ENCODE measurements around the gene ZNF195.

ZNF195 gene

DNA sequence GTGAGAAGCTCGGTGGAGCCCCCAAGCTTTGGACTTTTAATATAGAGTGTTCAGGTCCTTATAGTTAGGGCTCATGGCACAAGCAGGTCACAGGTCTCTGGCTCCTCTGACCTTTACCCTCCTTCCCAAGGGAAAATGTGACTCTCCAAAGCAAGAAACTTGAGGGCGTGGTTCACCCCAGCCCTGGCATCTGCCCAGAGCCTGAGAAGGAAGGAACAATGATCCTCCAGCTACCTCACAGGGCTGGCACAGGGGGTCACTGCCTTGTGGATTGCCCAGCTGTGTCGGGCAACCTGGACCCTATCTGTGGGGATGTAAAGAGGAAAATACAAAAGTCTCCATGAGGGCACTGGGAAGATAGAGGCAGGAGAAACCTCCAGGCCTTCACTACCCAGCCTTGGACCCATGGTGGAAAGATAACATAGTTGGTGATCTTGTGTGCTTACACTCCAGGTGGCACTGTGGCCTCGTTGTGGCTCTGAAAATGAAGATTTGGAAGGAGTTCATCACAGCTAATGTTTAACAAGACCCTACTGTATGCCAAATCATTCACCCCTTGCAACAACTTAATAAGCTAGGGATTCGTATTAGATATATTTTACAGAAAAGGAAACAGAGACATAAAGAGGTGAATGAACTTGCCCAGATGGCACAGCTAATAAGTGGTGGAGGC lies 3.8 kb upstream of the ZNF195 start (continued):
- TF ChIP-seq ZNF19 (tag by site-specific recombination; IDR thresholded peaks at IDR 0.05; ENCODE audit: low read depth) (no peak), RBAK (tag by site-specific recombination; IDR thresholded peaks at IDR 0.05) (no peak)
- TF ChIP-seq, protein P1, sequence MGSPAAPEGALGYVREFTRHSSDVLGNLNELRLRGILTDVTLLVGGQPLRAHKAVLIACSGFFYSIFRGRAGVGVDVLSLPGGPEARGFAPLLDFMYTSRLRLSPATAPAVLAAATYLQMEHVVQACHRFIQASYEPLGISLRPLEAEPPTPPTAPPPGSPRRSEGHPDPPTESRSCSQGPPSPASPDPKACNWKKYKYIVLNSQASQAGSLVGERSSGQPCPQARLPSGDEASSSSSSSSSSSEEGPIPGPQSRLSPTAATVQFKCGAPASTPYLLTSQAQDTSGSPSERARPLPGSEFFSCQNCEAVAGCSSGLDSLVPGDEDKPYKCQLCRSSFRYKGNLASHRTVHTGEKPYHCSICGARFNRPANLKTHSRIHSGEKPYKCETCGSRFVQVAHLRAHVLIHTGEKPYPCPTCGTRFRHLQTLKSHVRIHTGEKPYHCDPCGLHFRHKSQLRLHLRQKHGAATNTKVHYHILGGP (tag by site-specific recombination; IDR thresholded peaks at IDR 0.05), result no peak

DNA sequence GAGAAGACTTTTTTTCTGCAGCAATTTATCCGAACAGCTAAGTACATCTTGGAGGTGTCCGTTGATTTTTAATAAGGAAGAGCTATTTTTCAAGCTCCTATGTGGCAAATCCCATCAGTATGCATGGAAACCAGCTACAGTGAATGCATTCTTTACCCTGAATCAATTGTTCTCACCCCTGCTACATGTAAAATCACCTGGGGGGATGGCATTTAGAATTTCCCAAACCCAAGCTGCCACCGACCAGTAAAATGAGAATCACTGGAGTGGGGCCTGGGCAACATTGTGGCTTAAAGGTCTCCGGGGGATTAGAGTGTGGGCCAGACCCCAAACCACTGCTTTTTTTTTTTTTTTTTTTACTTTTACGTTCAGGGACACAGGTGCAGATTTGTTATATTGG lies 2.8 kb upstream of the ZNF195 start:
- POLR2A ChIA-PET, result no interaction called here
- TF ChIP-seq, protein P2, sequence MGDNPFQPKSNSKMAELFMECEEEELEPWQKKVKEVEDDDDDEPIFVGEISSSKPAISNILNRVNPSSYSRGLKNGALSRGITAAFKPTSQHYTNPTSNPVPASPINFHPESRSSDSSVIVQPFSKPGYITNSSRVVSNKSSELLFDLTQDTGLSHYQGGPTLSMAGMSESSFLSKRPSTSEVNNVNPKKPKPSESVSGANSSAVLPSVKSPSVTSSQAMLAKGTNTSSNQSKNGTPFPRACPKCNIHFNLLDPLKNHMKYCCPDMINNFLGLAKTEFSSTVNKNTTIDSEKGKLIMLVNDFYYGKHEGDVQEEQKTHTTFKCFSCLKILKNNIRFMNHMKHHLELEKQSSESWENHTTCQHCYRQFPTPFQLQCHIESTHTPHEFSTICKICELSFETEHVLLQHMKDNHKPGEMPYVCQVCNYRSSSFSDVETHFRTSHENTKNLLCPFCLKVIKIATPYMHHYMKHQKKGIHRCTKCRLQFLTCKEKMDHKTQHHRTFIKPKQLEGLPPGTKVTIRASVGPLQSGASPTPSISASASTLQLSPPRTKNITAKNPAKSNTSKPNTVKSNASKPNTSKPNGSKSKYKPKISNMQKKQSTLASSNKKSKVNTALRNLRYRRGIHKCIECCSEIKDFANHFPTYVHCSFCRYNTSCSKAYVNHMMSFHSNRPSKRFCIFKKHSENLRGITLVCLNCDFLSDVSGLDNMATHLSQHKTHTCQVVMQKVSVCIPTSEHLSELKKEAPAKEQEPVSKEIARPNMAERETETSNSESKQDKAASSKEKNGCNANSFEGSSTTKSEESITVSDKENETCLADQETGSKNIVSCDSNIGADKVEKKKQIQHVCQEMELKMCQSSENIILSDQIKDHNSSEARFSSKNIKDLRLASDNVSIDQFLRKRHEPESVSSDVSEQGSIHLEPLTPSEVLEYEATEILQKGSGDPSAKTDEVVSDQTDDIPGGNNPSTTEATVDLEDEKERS (tag by site-specific recombination; IDR thresholded peaks at IDR 0.05), result no peak
- TF ChIP-seq, protein P3, sequence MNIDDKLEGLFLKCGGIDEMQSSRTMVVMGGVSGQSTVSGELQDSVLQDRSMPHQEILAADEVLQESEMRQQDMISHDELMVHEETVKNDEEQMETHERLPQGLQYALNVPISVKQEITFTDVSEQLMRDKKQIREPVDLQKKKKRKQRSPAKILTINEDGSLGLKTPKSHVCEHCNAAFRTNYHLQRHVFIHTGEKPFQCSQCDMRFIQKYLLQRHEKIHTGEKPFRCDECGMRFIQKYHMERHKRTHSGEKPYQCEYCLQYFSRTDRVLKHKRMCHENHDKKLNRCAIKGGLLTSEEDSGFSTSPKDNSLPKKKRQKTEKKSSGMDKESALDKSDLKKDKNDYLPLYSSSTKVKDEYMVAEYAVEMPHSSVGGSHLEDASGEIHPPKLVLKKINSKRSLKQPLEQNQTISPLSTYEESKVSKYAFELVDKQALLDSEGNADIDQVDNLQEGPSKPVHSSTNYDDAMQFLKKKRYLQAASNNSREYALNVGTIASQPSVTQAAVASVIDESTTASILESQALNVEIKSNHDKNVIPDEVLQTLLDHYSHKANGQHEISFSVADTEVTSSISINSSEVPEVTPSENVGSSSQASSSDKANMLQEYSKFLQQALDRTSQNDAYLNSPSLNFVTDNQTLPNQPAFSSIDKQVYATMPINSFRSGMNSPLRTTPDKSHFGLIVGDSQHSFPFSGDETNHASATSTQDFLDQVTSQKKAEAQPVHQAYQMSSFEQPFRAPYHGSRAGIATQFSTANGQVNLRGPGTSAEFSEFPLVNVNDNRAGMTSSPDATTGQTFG (tag by site-specific recombination; IDR thresholded peaks at IDR 0.05; ENCODE audit: borderline replicate concordance), result no peak
- Histone ChIP-seq H3K4me1 (ENCODE audit: control insufficient read depth, insufficient read depth, low read length) (no peaks in the 10 kb centered on the region), H3K4me3 (ENCODE audit: low read depth, low read length) (no peak overlapping the region), H3K27ac (ENCODE audit: extremely low read depth, low read depth, low read length) (no peak overlapping the region), H3K9me3 (ENCODE audit: control insufficient read depth, insufficient read depth, low read depth, low read length) (no peaks in the 10 kb centered on the region), H3K36me3 (ENCODE audit: control insufficient read depth in 2 of 2, insufficient read depth in 1 of 2, low read length in 2 of 2) (peaks cover 0 to 16% of the 10 kb centered on the region in 2 experiments; a peak in 1 of 3 replicates)
- CTCF ChIA-PET, result interaction anchor here (1.0 to 3.9 kb wide), 3 partner anchors 26 to 41 kb away, joined by 3 to 22 read pairs (median 15); no protein-coding TSS in a partner anchor

DNA sequence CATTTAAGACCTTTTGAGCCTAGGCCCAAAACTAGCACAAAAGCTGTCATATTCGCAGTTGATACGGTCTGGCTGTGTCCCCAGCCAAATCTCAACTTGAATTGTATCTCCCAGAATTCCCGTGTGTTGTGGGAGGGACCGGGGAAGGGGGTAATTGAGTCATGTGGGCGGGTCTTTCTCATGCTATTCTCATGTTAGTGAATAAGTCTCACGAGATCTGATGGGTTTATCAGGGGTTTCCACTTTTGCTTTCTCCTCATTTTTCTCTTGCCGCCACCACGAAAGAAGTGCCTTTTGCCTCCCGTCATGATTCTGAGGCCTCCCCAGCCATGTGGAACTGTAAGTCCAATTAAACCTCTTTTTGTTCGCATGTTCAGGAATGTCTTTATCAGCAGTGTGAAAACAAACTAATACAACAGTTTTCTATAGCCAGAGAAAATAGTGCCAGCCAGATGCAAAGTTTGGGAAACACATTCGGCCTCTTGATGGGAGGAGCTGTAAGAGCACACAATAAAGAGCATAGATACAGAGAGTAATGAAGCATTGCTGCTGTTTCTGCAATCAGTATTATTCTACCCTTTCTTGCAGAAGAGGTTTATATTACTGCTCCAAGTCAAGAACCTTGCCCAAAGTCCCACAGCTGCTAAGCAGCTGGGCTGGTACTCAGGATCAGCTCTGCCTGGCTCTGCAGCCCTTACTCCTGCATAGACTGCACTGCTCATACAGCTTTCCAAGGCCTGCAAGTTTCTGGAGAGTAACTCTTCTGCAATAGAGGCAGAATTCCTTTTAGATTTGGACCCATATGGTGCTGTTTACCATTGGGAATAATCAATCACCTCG lies 2.0 kb upstream of the ZNF195 start:
- Histone ChIP-seq H3K27ac (ENCODE audit: extremely low read depth, low read depth, low read length) (no peak overlapping the region), H3K36me3 (ENCODE audit: control insufficient read depth in 2 of 2, insufficient read depth in 1 of 2, low read length in 2 of 2) (peaks cover 0 to 25% of the 10 kb centered on the region in 2 experiments; a peak in 1 of 3 replicates), H3K9me3 (ENCODE audit: control insufficient read depth, insufficient read depth, low read depth, low read length) (no peaks in the 10 kb centered on the region), H3K4me3 (ENCODE audit: low read depth, low read length) (no peak overlapping the region), H3K4me1 (ENCODE audit: control insufficient read depth, insufficient read depth, low read length) (no peaks in the 10 kb centered on the region)
- TF ChIP-seq ZFHX2 (tag by site-specific recombination; conservative IDR thresholded peaks at IDR 0.05) (0 out of 2 replicates have a peak, but pooled peaks have one; percentile 22), FEZF1 (tag by site-specific recombination; IDR thresholded peaks at IDR 0.05) (no peak)
- POLR2A ChIA-PET, result no interaction called here
- CTCF ChIA-PET, result interaction anchor here (0.7 to 3.9 kb wide), 4 partner anchors 25 to 40 kb away, joined by 3 to 22 read pairs (median 9); no protein-coding TSS in a partner anchor

DNA sequence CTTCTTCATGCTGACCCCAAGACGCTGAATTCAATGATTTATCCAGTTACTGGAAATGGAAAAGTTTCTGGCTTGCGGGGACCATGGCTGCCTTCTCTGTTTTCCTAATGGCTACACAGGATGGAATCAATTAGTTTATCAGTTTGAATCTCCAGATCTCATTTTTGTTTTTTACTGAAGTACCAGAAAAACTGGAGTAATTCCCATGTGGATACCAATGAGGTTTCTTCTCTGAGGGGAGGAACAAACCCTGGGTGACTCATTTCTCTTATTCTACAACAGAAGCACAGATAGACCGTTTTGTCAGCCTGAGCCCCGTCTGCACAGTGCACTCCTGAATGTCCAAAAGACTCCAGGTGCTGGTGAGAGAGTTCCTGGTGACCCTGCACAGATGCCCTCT lies 3.4 kb downstream of the ZNF195 start:
- Histone ChIP-seq H3K9me3 (ENCODE audit: control insufficient read depth, insufficient read depth, low read depth, low read length) (no peaks in the 10 kb centered on the region), H3K4me1 (ENCODE audit: control insufficient read depth, insufficient read depth, low read length) (no peaks in the 10 kb centered on the region), H3K27ac (ENCODE audit: extremely low read depth, low read depth, low read length) (no peak overlapping the region), H3K36me3 (ENCODE audit: control insufficient read depth in 2 of 2, insufficient read depth in 1 of 2, low read length in 2 of 2) (peaks cover 0 to 73% of the 10 kb centered on the region in 2 experiments; a peak in 1 of 3 replicates), H3K4me3 (ENCODE audit: low read depth, low read length) (no peak overlapping the region)
- POLR2A ChIA-PET, result no interaction called here
- TF ChIP-seq ZNF274 (IDR thresholded peaks at IDR 0.05; ENCODE audit: low read length), result no peak
- TF ChIP-seq ZNF274 (tag by site-specific recombination; IDR thresholded peaks at IDR 0.05; ENCODE audit: borderline replicate concordance), result no peak
- TF ChIP-seq, protein P4, sequence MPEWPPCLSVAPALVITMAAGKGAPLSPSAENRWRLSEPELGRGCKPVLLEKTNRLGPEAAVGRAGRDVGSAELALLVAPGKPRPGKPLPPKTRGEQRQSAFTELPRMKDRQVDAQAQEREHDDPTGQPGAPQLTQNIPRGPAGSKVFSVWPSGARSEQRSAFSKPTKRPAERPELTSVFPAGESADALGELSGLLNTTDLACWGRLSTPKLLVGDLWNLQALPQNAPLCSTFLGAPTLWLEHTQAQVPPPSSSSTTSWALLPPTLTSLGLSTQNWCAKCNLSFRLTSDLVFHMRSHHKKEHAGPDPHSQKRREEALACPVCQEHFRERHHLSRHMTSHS (tag by site-specific recombination; IDR thresholded peaks at IDR 0.05), result no peak
- TF ChIP-seq SP7 (tag by site-specific recombination; IDR thresholded peaks at IDR 0.05), result no peak
- 0 out of 2 replicates have a peak, but pooled peaks have one; percentile 23 for TF ChIP-seq ZNF585B (tag by site-specific recombination; IDR thresholded peaks at IDR 0.05)
- CTCF ChIA-PET, result interaction anchor here (2.2 to 4.0 kb wide), 2 partner anchors 33 to 35 kb away, joined by 14 to 15 read pairs; no protein-coding TSS in a partner anchor
